Measurements from ENCODE around the gene NBR1.
"Not testable (repeated sequence)": the region's sequence is repeated elsewhere in the genome, so short reads cannot be mapped to it uniquely, and the experiment has no call there.

The NBR1 gene

DNA sequence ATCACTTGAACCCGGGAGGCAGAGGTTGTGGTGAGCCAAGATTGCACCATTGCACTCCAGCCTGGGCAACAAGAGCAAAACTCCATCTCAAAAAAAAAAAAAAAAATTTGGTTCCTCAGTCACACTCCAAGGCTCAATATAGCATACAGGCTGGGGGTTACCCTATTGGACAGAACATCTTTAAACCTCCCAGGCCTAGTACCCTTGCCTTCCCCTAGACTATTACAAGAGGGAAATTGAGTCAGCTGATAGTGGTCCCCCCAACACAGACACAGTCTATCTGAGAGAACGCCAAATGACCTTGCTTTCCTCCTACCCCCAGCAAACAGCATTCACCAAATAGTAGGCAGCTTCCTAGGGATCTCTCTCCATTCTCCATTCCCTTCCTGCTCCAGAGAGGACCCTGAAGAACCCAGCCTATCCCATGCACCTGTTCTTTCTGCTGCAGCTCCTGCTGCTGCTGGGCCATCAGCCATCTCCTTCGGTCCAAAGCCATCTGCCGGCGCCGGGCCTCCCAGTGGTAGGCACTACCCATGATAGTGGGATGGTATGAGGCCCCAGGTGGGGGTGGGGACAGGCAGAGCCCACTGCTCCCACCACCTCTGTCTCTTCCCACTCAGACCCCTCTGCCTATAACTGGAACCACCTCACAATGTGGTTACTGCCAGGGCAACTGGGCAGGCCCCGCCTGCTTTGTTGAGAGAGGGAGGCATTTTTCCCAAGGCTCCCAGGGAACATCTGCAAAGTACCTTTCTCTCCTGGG, 57.2 kb downstream of the NBR1 start, which contains the start of gene CCDC200:
Gene CCDC200 (minus strand): TSS at position 604 of the 763 bp plus-strand sequence. CDS start 69 bp downstream, at position 535.
- TF ChIP-seq GATA2, GATA3 (IDR thresholded peaks at IDR 0.05; ENCODE audit: low read depth, low read length): not testable (repeated sequence)

DNA sequence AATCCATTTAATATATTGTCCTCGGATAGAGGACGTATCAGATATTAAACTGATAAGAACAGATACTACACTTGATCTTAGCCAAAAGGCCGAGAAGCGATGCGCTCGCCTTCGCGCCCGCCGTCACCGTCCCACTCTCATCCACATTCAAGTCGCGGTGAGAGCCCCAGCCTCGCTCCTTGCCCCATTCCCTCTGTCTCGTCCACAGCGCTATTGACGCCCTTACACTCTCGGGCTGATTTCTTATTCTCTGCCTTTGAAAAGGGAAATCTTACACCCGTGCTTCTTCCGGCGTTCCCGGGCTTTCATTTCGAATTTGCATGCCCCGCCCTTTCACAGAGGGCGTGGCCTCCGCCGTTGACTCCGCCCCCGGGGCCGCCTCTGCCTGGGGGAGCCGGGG, 62.9 kb downstream of the NBR1 start, which contains the start of gene RNU2-1:
Gene RNU2-1 (minus strand): TSS at position 101 of the 400 bp plus-strand sequence.
- not testable (repeated sequence) for TF ChIP-seq GATA3, GATA2 (IDR thresholded peaks at IDR 0.05; ENCODE audit: low read depth, low read length)
